Fibroblast of lung (primary cell): ENCODE data around the gene ETFA. TPM values are rescaled to one million over a fixed set of nuclear protein-coding genes. Genes with fewer than 3 reads are reported as not detected.
"Not testable (repeated sequence)": the region's sequence is repeated elsewhere in the genome, so short reads cannot be mapped to it uniquely, and the experiment has no call there.

Source experiments
- DNase-seq, 2 donors: peaks; one replicate each; pipeline versions ENCODE4 v3.0.0 to v3.0.0-alpha.2; 2010; ENCODE audit warnings: low read depth in 2 of 2
- H2AFZ ChIP-seq: 2 replicates; pipeline ENCODE4 v1.5.1; 2012; ENCODE audit warnings: low read length, control low read depth, inconsistent platforms
- H3K27ac ChIP-seq: 2 replicates; pipeline ENCODE4 v1.5.1; 2011; ENCODE audit warnings: low read length, control low read depth; ENCODE audit not compliant: insufficient read depth
- H3K27me3 ChIP-seq: 2 replicates; pipeline ENCODE4 v1.5.1; 2011; ENCODE audit warnings: mild to moderate bottlenecking, low read length; ENCODE audit not compliant: control insufficient read depth, insufficient read depth
- H3K36me3 ChIP-seq: 2 replicates; pipeline ENCODE4 v1.5.1; 2011; ENCODE audit warnings: low read length; ENCODE audit not compliant: control insufficient read depth, insufficient read depth
- H3K4me1 ChIP-seq: 2 replicates; pipeline ENCODE4 v1.5.1; 2011; ENCODE audit warnings: low read length; ENCODE audit not compliant: control insufficient read depth, insufficient read depth; ENCODE audit errors: extremely low read depth
- H3K4me2 ChIP-seq: 2 replicates; pipeline ENCODE4 v1.5.1; 2011; ENCODE audit warnings: low read length, control low read depth; ENCODE audit not compliant: insufficient read depth; ENCODE audit errors: extremely low read depth
- H3K4me3 ChIP-seq, 4 experiments: fragments of 200-600 bp in 1 of 4; sonication (generic) in 1 of 4; replicated peaks in 1 of 4; 2 replicates each; pipeline ENCODE4 v1.5.1; 2011 to 2016; ENCODE audit warnings: low read length in 4 of 4, low read depth in 3 of 4, mild to moderate bottlenecking in 3 of 4, control low read depth in 2 of 4, inconsistent platforms in 1 of 4, mixed read lengths in 1 of 4; ENCODE audit not compliant: insufficient read depth in 1 of 4; ENCODE audit errors: control extremely low read depth in 1 of 4
- H3K79me2 ChIP-seq: 2 replicates; pipeline ENCODE4 v1.5.1; 2012; ENCODE audit warnings: mild to moderate bottlenecking, low read length, inconsistent platforms; ENCODE audit not compliant: control insufficient read depth, insufficient read depth
- H3K9ac ChIP-seq: 2 replicates; pipeline ENCODE4 v1.5.1; 2011; ENCODE audit warnings: mild to moderate bottlenecking, low read length, control low read depth; ENCODE audit not compliant: insufficient read depth
- H3K9me3 ChIP-seq: 2 replicates; pipeline ENCODE4 v1.5.1; 2012; ENCODE audit warnings: low read depth, low read length; ENCODE audit not compliant: control insufficient read depth, insufficient read depth
- H4K20me1 ChIP-seq: 2 replicates; pipeline ENCODE4 v1.5.1; 2011; ENCODE audit warnings: low read length; ENCODE audit not compliant: control insufficient read depth, insufficient read depth; ENCODE audit errors: extremely low read depth
- EZH2 ChIP-seq: IDR thresholded peaks from 2 replicates; pipeline ENCODE4 v1.5.1; 2012; ENCODE audit warnings: low read length, control low read depth, mild to moderate bottlenecking; ENCODE audit errors: missing control alignments
- polyA plus RNA-seq, 2 donors: library from polyadenylated mRNA; depleted of rRNA in 1 of 2; stranded (reverse) in 1 of 2; unstranded in 1 of 2; fragments of >200 nt; gene quantifications; 2 replicates each; pipeline ENCODE4 v1.2.1, GENCODE V29; 2011 to 2012; ENCODE audit warnings: missing spikeins in 1 of 2
- total RNA-seq: library from RNA; depleted of rRNA; stranded (reverse); fragments of >200 nt; gene quantifications from 2 replicates; pipeline ENCODE4 v1.2.1, GENCODE V29; 2014
- TF ChIP-seq, protein P1 (sequence below), 2 donors: IDR thresholded peaks in 1 of 2; conservative IDR thresholded peaks in 1 of 2; 1 replicate in 1 of 2; 2 replicates in 1 of 2; pipeline ENCODE4 v1.5.1; 2011 to 2012; ENCODE audit warnings: low read length in 2 of 2, control low read depth in 1 of 2, inconsistent platforms in 1 of 2, low read depth in 1 of 2, mild to moderate bottlenecking in 1 of 2

Gene ETFA
- total and polyA plus RNA-seq, 2 donors (not counting 1 experiment from before 2014, with no cell fraction given): 129 to 161 TPM

DNA sequence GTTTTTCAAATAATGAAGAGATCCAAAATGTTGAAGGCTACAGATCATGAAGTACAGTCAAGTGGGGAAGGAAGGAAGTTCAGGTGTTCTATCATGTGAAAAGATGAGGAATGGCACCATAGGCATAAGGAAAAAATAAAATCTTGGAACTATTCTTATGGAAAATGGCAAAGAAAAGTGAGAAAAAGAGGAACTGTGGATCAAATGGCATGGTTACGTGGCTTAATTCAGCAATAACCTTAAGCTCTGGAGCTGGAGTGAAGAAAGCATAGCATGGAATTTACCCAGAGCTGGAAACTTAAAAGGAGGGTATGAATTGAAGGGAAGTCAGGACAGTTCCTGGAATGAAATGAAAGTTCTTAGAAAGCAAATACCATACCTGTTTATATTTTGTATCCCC is 14.4 kb downstream of the ETFA start:
- no peaks in the 10 kb centered on the region for H3K27me3 ChIP-seq
- no peak overlapping the region for H3K27ac ChIP-seq
- no peak overlapping the region for H2AFZ ChIP-seq
- H3K4me3 ChIP-seq: no peak overlapping the region
- H3K4me2 ChIP-seq: no peak overlapping the region
- H3K9ac ChIP-seq: no peak overlapping the region
- H3K36me3 ChIP-seq: no peaks in the 10 kb centered on the region
- H4K20me1 ChIP-seq: no peaks in the 10 kb centered on the region
- no peaks in the 10 kb centered on the region for H3K4me1 ChIP-seq
- no peak for DNase-seq
- no peaks in the 10 kb centered on the region for H3K9me3 ChIP-seq
- TF ChIP-seq EZH2: no peak
- TF ChIP-seq, protein P1, sequence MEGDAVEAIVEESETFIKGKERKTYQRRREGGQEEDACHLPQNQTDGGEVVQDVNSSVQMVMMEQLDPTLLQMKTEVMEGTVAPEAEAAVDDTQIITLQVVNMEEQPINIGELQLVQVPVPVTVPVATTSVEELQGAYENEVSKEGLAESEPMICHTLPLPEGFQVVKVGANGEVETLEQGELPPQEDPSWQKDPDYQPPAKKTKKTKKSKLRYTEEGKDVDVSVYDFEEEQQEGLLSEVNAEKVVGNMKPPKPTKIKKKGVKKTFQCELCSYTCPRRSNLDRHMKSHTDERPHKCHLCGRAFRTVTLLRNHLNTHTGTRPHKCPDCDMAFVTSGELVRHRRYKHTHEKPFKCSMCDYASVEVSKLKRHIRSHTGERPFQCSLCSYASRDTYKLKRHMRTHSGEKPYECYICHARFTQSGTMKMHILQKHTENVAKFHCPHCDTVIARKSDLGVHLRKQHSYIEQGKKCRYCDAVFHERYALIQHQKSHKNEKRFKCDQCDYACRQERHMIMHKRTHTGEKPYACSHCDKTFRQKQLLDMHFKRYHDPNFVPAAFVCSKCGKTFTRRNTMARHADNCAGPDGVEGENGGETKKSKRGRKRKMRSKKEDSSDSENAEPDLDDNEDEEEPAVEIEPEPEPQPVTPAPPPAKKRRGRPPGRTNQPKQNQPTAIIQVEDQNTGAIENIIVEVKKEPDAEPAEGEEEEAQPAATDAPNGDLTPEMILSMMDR (conservative IDR thresholded peaks at IDR 0.05 in 1 of 2, IDR thresholded peaks at IDR 0.05 in 1 of 2; ENCODE audit: low read depth in 1 of 2, low read length in 2 of 2): no peak
- peaks cover 36% of the 10 kb centered on the region for H3K79me2 ChIP-seq

DNA sequence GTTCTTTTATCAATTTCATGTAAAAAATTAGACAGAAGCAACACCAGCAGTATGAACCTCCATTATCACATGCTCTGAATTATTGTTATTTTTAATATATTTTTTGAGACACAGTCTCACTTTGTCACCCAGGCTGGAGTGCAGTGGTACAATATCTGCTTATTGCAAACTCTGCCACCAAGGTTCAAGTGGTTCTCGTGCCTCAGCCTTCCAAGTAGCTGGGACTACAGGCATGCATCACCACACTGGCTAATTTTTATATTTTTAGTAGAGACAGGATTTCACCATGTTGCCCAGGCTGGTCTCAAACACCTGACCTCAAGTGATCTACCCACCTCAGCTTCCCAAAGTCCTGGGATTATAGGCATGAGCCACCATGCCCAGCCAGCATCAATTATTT is 16.8 kb downstream of the ETFA start:
- DNase-seq, H3K27ac ChIP-seq, H3K36me3 ChIP-seq, H2AFZ ChIP-seq, H3K27me3 ChIP-seq, H4K20me1 ChIP-seq, H3K4me1 ChIP-seq, H3K4me2 ChIP-seq, H3K9ac ChIP-seq, H3K9me3 ChIP-seq, H3K4me3 ChIP-seq: not testable (repeated sequence)
- peaks cover 22% of the 10 kb centered on the region for H3K79me2 ChIP-seq

DNA sequence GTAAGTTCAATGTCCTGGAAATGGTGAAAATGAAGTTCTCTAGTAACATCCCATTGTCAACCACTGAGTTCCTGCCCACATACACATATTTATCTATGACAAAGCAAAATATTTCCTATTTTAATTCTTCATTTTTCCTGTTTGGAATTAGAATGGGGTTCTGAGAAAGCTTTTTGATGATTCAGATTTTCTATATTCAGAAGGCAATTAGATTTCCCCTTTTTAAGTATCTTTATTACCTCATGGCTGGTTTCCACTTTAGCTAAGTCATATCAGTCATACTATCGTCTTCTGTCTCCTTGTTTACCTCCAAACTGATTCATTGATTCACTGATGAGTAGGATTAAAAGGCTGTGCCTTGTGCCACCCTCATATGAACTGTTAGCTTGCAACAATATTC is 17.9 kb downstream of the ETFA start:
- H3K79me2 ChIP-seq: peaks cover 19% of the 10 kb centered on the region
- no peaks in the 10 kb centered on the region for H3K4me1 ChIP-seq
- no peak for TF ChIP-seq EZH2
- TF ChIP-seq, protein P1 (conservative IDR thresholded peaks at IDR 0.05 in 1 of 2, IDR thresholded peaks at IDR 0.05 in 1 of 2; ENCODE audit: low read depth in 1 of 2, low read length in 2 of 2): no peak
- no peak overlapping the region for H2AFZ ChIP-seq
- no peaks in the 10 kb centered on the region for H3K36me3 ChIP-seq
- H3K9me3 ChIP-seq: no peaks in the 10 kb centered on the region
- no peaks in the 10 kb centered on the region for H4K20me1 ChIP-seq
- peak in 1 of 2 donors; percentile 32 for DNase-seq
- no peak overlapping the region for H3K4me3 ChIP-seq
- no peak overlapping the region for H3K27ac ChIP-seq
- H3K4me2 ChIP-seq: peak overlapping the region; percentile 44
- H3K9ac ChIP-seq: no peak overlapping the region
- H3K27me3 ChIP-seq: no peaks in the 10 kb centered on the region
